PFSK-1 (cell line): ENCODE results near the gene GDF10.

ENCODE experiments used
- FOXP2 ChIP-seq: optimal IDR thresholded peaks from 2 replicates; pipeline ENCODE3; 2011; ENCODE audit warnings: borderline replicate concordance, control low read depth, inconsistent platforms; ENCODE audit not compliant: insufficient read depth; ENCODE audit errors: extremely low read length, extremely low read depth
- POLR2AphosphoS5 ChIP-seq: IDR thresholded peaks from 2 replicates; pipeline ENCODE4 v1.6.1; 2012; ENCODE audit warnings: low read depth, mild to moderate bottlenecking, control low read depth, low read length, moderate library complexity
- REST ChIP-seq, 2 experiments: IDR thresholded peaks; 2 replicates each; pipeline versions ENCODE4 v1.6.1 to v1.8.0; 2011 to 2012; ENCODE audit warnings: low read depth in 2 of 2, low read length in 2 of 2, control low read depth in 1 of 2, inconsistent platforms in 1 of 2, mild to moderate bottlenecking in 1 of 2, moderate library complexity in 1 of 2; ENCODE audit not compliant: insufficient read depth in 1 of 2
- SIN3A ChIP-seq: IDR thresholded peaks from 2 replicates; pipeline ENCODE4 v1.6.1; 2012; ENCODE audit warnings: mild to moderate bottlenecking, low read length, moderate library complexity, borderline replicate concordance; ENCODE audit not compliant: insufficient read depth
- TAF1 ChIP-seq: IDR thresholded peaks from 2 replicates; pipeline ENCODE4 v1.6.1; 2012; ENCODE audit warnings: low read length, control low read depth, borderline replicate concordance; ENCODE audit not compliant: insufficient read depth

GRCh38 chr10:47303105-47303504 lies 3.1 kb downstream of the GDF10 start:
- no peak for TF ChIP-seq POLR2AphosphoS5
- no peak for TF ChIP-seq SIN3A
- TF ChIP-seq TAF1, result no peak
- TF ChIP-seq FOXP2, result no peak
- TF ChIP-seq REST (IDR thresholded peaks at IDR 0.05; ENCODE audit: insufficient read depth in 1 of 2, low read depth in 2 of 2, low read length in 2 of 2), result no peak
